ENCODE results near the gene TP63.
"Not testable (repeated sequence)": the region's sequence is repeated elsewhere in the genome, so short reads cannot be mapped to it uniquely, and the experiment has no call there.

The TP63 gene

DNA sequence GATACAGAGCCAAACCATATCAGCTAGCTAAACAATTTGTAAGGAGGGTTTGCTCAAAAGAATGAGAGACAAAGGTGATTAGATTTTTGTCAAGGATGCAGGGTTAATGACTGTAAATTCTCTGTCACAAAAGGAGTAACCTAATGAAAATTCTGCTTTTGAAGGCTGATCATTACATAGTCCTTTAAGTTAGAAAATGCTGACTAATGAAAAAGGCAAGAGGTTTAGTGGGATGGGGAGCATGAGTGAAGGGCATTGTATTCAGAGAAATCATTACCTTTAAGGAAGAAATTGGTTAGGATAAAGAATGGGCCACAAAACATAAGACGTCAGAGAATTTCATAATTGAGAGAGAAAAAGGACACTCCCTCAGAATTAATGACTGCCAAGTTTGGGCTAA is 97.7 kb downstream of the TP63 start:
- DNase-seq: no peak

DNA sequence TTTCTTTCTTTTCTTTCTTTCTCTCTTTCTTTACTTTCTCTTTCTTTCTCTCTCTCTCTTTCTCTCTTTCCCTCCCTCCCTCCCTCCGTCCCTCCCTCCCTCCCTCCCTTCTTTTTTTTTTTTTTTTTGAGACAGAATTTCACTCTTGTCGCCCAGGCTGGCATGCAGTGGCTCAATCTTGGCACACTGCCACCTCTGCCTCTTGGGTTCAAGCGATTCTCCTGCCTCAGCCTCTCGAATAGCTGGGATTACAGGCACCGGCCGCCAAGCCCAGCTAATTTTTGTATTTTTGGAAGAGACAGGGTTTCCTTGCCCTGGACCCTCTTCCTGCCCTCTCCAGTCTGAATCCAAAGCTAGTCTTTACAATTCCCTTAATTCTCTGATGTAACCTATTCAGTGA is 102.9 kb downstream of the TP63 start:
- no peak for DNase-seq

DNA sequence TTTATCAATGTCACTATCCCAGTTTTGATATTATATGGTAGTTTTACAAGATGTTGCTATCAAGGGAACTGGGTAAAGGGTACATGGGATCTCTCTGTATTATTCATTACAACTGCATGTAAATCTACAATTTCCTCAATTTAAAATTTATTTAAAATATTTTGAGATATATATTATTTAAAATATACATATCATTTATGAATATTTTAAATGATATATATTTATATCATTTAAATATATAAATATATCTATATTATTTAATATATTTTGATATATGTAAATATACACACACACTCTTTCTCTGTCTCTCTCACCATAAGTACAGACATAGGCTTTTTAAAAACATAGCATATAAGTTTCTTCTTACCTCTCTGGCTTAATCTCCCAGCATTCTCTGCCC is 104.7 kb downstream of the TP63 start:
- no peak for DNase-seq

DNA sequence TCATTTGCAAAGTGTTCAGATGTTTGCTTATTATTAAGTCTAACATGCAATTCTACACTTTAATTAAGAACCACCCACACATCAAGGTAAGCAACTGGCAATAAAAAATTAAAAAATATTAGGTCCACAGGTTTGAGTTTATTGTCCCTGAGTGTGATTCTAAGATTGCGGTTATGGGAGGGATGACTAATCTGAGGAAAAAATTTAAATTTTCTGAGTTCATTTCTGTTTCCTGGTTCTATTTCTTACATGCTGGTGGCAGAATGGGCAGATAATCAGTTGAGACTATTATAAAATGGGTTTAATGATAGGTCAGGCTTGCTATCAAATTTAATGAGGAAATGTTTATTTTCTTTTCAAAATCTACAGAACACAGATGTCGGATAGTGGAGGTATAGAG is 105.9 kb downstream of the TP63 start:
- no peak for DNase-seq

DNA sequence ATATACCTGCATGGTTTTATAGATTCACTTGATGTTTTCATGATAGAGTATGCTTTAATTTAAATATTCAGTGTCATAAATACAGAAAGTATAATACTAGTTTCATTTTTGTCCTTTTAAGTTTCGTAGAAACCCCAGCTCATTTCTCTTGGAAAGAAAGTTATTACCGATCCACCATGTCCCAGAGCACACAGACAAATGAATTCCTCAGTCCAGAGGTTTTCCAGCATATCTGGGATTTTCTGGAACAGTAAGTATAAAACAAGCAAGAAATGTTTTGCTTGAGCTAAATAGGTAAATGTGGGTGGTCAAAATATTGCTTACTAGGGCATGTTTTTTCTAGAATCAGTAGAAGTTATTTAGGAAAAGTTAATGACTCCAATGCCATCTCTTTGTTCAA is 106.4 kb downstream of the TP63 start:
- DNase-seq: no peak

DNA sequence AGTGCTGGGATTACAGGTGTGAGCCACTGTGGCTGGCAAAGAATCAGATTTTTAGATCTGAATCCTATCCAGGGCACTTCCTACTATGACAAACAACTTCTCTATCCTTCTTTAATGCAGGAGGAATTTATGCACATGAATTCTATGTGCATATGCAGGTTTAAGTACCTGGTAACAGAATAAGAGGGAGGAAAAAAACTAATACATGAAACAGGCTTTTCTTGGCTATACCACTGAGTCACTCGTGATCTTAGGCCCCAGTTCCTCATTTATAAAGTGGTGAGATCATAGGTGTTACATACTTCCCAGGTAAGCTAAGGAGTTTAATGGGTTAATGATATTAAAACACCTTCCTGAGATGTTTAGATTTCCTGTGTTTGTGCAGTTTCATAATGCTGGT is 108.2 kb downstream of the TP63 start:
- DNase-seq: no peak

DNA sequence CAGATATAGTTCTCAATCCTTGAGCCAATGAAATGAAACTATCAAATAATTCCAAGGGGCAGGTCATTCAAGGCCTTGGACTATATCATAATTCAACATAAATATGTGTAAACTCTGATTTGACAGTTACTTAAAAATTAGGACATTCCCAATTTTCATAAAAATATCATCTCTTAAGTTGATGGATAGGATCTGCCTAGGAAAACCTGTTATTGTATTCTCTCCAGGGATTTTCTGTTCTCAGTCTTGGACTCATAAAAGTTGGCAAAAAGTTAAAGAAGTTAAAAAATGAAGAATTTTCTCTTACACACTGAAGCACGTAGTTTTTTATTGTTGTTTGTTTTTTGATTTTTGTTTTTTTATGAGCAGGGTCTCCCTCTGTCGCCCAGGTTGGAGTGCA is 109.0 kb downstream of the TP63 start:
- DNase-seq: no peak

DNA sequence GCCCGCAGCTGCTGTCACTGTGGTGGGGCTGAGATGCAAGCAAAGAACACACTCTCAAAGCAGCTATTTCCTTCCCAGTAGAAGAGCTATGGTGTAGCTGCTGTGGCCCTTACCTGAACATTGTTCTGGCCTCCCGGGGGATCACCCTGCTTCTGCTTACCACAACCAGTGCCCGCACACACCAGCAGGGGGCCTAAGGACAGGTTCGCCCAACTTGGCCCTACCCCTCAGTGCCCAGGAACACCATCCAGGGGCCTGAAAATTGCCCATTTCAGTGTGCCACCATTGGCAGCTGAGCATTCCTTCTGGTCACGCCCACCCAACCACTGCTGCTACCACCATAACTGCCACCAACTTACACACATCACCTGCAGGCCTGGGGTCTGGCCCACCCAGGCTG is 113.0 kb downstream of the TP63 start:
- DNase-seq: no peak

DNA sequence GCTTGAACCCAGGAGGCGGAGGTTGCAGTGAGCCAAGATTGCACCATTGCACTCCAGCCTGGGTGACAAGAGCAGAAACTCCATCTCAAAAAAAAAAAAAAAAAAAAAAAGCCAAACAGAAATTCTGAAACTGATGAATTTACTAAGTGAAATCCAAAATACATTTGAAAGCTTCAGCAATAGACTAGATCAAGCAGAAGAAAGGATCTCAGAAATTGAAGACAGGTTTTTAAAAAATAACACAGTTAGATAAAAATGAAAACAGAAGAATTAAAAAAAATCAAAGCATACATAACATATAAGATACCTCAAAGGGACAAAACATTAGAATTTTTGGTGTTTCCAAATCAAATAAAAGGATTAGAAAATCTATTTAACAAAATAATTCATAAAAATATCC is 114.4 kb downstream of the TP63 start:
- DNase-seq: no peak

DNA sequence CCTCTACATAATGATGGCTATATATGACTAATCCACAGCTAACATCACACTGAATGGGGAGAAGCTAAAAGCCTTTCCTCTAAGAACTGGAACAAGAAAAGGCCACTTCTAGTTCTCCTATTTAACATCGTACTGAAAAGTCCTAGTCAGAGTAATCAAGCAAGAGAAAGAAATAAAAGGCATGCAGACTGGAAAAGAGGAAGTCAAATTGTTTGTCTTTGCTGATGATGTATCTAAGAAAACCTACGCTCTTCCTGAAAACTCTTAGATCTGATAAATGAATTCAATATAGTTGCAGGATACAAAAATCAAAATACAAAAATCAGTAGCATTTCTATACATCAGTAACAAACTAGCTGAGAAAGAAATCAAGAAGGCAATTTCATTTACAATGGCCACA is 116.9 kb downstream of the TP63 start:
- no peak for DNase-seq

DNA sequence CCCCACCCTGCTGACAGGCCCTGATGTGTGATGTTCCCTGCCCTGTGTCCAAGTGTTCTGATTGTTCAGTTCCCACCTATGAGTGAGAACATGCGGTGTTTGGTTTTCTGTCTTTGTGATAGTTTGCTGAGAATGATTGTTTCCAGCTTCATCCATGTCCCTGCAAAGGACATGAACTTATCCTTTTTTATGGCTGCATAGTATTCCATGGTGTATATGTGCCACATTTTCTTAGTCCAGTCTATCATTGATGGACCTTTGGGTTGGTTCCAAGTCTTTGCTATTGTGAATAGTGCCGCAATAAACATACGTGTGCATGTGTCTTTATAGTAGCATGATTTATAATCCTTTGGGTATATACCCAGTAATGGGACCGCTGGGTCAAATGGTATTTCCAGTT is 119.8 kb downstream of the TP63 start:
- not testable (repeated sequence) for DNase-seq

DNA sequence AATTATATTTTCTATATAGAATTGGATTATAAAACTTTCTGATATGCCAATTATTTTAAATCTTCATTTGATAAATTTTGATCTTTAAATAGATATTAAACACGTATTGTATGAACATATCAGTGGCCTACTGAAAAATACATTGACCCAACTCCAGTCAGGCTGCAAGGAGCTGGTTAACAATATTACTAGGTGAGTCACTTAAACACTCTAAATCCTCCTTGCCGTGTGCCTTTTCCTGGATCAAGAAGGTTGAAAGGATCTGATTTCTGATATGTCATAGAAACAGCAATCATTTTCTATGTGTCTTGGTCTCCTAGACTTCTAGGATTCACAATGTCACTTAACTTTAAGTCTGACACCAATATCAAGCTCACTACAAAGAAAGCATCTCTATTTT is 123.2 kb downstream of the TP63 start:
- no peak for DNase-seq

DNA sequence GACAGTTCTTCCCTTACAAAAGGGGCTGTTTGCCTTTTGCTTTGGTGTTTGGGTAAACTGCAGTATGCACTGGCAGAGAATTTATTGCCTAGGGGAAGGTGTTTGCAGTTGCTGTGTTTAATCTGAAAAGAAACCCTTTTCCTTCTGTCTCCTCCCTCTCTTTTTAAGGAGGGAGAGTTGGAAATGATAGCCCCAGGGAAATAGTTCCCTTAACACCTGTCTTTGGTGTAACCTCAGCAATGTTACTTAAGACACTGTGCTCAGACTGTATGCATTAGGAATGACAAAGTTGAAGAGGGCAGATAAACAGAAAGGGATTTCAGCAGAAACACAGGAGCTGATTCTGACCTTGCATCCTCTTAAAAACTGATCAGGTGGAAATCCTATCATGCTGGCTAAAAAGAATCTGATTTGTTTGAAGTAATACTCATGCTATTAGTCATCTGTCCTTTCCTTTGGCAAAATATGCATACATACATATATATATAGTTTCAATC is 125.4 kb downstream of the TP63 start:
- no peak for DNase-seq

DNA sequence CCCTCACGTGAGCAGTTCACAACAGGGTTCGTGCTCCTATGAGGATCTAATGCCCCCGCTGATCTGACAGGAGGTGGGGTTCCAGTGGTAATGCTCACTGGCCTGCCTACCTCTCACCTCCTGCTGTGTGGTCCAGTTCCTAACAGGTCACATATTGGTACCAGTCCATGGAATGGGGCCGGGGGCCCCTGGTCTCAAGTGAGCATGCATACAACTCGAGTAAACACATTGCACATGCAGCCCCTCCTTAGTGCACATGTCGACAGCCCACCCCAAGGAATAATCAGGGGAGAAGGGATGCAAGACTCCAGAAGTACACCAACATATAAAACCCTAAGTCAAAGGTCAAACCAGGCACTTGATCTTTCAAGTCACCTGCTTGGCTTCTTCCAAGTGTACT is 127.0 kb downstream of the TP63 start:
- no peak for DNase-seq

DNA sequence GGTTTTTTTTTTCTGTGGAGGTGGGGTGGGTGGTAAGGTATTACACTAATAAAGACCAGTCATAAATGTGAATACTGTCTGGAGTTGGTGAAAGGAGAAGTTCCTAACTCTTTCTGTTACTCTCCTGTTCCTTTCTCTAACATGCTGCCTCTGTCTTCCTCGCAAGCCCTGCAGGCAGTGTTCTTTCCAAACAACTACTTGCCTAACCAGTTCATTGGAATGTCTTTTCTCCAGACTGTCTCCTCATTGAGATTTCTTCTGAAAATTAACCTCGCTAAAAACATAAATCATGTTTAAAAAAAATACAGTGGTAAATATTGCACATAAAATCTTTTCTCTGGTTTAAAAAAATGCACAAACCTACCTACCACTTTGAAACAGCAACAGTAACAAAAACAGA is 135.2 kb downstream of the TP63 start:
- no peak for DNase-seq

DNA sequence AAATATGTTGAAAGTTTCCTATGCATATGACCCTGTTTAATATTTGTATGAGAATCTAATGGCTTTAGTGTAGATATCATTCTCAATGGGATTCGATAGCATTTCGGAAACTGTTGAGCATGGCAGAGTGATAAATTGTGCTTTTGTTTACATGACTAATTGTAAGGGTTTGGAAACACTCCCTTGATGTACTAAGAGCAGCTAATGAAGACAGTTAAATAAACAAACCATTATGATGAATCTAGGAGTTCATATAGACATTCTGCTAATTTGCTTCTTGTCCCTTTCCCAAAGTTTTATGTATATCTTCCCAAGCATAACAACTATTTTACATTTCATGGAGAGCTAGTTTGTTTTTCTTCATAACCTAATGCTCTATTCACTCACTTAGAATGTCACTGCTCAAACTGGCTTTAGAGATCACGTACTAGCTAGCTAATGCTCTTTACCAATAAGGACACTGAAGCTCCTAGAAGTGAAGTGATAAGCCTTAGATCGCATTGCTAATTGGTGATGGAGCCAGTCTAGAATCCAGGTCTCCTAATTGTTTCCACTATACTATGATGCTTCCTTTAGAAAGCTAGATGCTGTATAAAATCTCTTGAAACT is 140.8 kb downstream of the TP63 start:
- DNase-seq: no peak

DNA sequence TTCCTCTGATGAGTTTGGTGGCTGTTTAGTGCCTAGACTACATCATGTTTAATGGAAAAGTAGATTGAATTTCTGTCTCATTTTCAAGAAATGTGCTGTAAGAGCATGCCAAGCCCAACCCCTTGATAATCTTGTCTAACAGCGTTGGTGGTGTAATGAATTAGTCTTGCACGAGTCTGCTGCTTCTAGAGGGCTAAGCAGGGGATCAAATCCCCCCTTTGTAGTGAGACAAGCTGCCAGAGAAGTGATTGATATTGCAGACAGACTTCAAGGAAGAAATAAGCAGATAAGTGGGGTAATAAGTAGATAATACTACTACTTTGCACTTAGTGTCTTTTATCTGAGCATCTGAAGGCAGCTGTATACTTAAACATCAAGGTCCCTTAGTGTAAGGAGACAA is 141.4 kb downstream of the TP63 start:
- DNase-seq: no peak

DNA sequence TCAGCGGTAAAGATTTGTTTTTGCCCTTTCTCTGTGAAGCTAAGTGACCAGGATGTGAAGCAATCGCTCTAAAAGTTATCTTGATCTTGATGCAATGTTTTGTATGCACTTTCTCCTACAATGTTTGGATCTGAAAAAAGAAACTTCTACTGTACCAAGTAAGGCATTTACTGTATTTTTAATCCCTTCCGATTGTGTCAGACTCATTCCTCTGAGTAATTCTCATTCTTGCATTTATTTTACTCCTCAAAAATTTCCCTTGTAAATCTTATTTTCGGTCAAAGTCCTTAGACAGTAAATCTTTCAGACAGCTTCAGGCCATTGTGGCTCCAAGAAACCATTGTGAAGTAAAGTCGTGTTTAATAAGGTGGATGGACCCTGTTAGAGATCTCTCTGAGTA is 141.9 kb downstream of the TP63 start:
- no peak for DNase-seq

DNA sequence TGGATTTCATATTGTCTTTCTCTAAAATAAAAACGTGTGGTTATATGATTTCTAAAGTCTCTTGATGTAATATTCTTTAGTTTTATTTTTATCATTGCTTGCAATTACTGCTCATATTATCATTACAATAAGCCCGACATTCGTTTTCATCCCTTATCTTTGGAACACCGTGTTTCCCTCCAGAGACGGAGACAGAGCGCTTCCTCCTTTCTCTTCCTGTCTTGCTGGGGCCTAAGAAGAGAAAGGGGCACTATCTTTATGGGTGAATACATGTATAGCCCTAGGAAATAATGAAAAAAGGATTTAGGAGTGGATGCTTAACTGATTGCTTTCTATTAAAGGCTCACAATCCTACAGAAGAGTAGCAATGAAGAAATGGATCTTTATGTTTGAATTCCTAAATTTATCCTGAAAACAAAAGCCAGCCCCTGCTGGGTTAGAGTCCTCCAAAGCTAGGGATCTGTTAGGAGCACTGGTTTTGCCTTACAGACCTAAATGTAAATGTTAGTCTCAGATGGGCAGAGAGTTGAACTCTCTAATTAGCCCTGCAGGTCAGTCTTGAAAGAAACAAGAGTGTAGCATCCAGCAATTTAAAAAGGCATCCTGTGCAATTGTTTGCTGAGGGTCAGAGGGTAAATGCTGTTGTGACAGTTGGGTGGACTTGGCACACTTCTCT is 145.1 kb downstream of the TP63 start:
- no peak for DNase-seq

DNA sequence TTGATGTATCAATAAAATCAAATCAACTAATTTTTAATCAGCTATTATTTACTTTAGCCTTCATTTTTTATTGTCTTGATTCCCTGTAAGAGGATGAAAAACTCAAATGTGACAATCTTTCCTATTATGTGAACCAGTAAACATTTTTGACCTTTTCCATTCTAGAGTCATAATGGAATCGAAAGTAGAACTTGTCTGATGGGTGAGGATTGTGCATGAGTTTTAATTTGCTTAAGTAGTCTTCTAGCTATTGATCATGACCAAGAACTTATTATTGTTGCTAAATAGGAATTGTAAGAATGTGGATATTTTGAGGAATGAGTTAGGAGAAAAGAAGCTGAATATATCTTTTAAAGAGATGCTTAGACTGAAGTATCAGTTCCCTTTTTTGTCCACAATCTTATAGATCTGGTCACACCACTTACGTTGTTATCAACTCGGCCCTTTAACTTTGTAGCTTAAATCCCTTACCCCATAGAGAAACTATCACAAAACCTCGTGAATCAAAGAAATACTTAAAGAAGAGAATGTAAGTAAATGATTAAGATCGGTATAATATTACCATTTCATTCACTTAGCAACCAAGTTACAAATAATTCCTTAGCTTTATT is 147.3 kb downstream of the TP63 start:
- no peak for DNase-seq

DNA sequence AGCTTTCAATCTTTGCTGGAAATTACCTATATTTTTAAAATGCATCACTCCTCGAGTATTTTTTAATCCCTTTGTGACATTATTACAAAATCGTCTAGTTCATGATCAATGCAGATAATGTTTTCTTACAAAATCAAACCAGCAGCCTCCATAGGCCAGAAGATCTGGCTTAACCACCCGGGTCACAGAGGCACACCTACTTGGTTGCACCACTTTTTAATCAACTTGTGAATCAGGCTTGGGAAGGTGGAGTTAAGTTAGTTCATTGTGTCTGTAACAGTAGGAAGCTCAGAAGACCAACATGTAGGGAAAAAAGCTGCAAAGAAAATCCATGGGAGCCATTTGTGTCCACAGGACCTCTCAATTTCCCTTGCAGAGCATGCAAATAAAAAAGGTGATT is 148.0 kb downstream of the TP63 start:
- DNase-seq: no peak

DNA sequence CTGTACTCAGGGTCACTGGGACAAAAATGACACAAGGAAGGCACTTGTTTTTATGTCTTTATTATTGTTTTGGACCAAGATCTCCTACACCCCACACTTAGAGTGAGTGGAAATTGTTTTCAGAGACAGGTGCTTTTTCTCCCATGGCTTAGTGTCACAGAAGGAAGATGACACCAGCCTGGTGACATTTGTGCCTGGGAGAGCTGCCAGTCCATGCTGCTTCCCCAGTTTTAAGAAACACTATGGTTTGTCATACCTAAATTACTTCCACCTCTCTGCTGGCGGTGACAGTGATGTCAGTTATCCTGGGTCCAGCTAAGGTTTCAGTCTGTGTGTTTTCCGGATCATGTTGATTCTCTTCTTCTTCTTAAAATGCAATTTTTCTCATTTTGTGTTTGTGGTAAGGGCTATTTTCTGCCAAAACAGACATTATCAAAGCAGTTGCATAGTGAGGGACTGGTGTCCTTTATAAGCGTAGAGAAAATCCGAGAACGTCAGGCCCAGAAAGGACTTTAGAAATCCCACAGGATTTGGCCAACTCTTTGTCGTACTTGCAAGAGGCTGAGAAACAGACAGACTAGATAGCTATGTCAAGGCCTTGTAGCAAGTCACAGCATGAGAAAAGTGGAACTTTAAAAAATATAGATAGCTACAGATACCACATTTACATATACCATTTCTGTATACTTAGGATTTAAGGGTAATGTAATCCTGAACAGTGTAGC is 149.5 kb downstream of the TP63 start:
- DNase-seq: no peak

DNA sequence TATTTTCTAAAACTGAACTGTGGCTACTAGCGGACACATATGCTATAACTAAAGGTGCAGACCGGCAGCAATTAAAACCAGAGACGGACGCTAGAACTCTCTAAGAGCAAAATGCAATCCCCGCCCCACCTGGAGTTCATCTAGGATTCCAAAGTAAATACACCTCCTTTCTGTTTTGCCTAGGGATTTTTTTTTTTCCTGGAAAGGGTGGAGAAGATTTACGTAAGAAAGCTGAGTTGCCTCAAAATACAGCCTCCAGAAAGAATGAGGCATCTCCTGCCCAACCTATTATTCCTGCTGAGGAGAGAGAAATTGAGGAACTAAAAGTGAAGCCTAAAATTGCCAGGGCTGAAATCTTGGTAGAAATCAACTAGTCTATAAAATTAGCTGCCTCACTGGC is 150.2 kb downstream of the TP63 start:
- DNase-seq: no peak

DNA sequence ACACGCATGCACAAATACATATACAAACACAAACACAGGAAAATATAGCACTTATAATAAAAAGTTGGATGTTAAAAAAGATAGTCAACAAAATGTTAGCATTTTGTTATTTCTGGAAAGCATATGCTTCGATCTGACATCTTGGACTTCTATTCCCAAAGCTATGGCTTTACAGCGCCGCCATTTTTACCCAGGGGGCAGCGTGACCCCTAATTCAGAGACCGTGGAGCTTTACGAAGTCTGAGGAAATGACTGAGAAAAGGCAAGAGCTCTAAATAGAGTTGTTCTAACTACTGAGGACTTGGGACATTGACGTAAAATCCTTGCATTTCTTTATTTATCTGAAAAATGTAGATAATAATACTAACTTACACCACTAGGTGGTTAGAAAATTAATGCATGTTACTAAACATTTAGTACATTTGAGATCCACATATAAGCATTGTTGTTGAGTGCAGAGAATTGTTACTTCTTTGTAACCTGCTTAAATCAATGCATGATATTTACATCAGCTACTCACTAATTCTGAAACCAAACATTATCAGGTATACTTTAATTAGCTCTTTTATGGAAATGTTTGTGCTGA is 155.4 kb downstream of the TP63 start:
- DNase-seq: no peak
